CD4-positive, alpha-beta T cell (primary cell): Measurements from ENCODE around the gene RETREG1. TPM values are rescaled to one million over a fixed set of nuclear protein-coding genes. Genes with fewer than 3 reads are reported as not detected.

ENCODE experiments used
- ATAC-seq: fragments of 200-7000 bp; cut with Tn5 transposase; one replicate; pipeline ENCODE4 v1.10.0; 2022; ENCODE audit warnings: mild to moderate bottlenecking; ENCODE audit not compliant: poor library complexity
- CTCF ChIA-PET: fragments of 350-600 bp; sonication (Branson Sonifier 250); formaldehyde crosslinking; loops from one replicate; lab custom pipeline; 2021; ENCODE audit warnings: antibody characterized with exemption, inconsistent platforms; lab: Charles Lee
- POLR2A ChIA-PET: fragments of 350-600 bp; sonication (Branson Sonifier 250); formaldehyde crosslinking; loops from one replicate; lab custom pipeline; 2021; ENCODE audit warnings: antibody characterized with exemption, inconsistent platforms; lab: Charles Lee
- DNase-seq, 14 experiments: peaks; one replicate each; pipeline ENCODE4 v3.0.0-alpha.2; 2013 to 2020; ENCODE audit warnings: mixed read lengths in 2 of 14
- H3K27ac ChIP-seq, 2 donors: one replicate each; pipeline versions ENCODE4 v1.5.1 to v1.7.0; 2013; ENCODE audit warnings: low read length in 2 of 2, low read depth in 1 of 2, mild to moderate bottlenecking in 1 of 2
- H3K27me3 ChIP-seq, 2 experiments: 1 replicate in 1 of 2; 2 replicates in 1 of 2; pipeline versions ENCODE4 v1.6.1 to v1.7.0; 2013; ENCODE audit warnings: low read length in 2 of 2, control low read depth in 1 of 2, mild to moderate bottlenecking in 1 of 2, moderate library complexity in 1 of 2; ENCODE audit not compliant: insufficient read depth in 2 of 2, control insufficient read depth in 1 of 2
- H3K36me3 ChIP-seq: one replicate; pipeline ENCODE4 v1.6.1; 2013; ENCODE audit warnings: low read length, control low read depth; ENCODE audit not compliant: insufficient read depth
- H3K4me1 ChIP-seq: one replicate; pipeline ENCODE4 v1.6.1; 2013; ENCODE audit warnings: low read length, control low read depth; ENCODE audit not compliant: insufficient read depth
- H3K4me3 ChIP-seq: one replicate; pipeline ENCODE4 v1.5.1; 2013; ENCODE audit warnings: mild to moderate bottlenecking, low read length, moderate library complexity
- H3K9me3 ChIP-seq, 2 experiments: 1 replicate in 1 of 2; 2 replicates in 1 of 2; pipeline versions ENCODE4 v1.6.1 to v1.7.0; 2013; ENCODE audit warnings: low read length in 2 of 2, mild to moderate bottlenecking in 2 of 2, control low read depth in 1 of 2, moderate library complexity in 1 of 2; ENCODE audit not compliant: control insufficient read depth in 1 of 2, insufficient read depth in 1 of 2
- H3K27ac Mint-ChIP-seq: one replicate; pipeline ENCODE4 v1.8.0; 2020; ENCODE audit warnings: mixed read lengths
- H3K27me3 Mint-ChIP-seq: one replicate; pipeline ENCODE4 v1.8.0; 2021; ENCODE audit warnings: mixed read lengths
- H3K36me3 Mint-ChIP-seq: one replicate; pipeline ENCODE4 v1.8.0; 2021; ENCODE audit warnings: low read depth, mixed read lengths
- H3K4me1 Mint-ChIP-seq: one replicate; pipeline ENCODE4 v1.8.0; 2021; ENCODE audit warnings: low read depth, mixed read lengths
- H3K4me3 Mint-ChIP-seq: one replicate; pipeline ENCODE4 v1.8.0; 2020; ENCODE audit warnings: mild to moderate bottlenecking, mixed read lengths
- H3K9me3 Mint-ChIP-seq: one replicate; pipeline ENCODE4 v1.8.0; 2020; ENCODE audit warnings: mixed read lengths
- CTCF ChIP-seq: fragments of 200-600 bp; IDR thresholded peaks from one replicate; pipeline ENCODE4 v1.8.0; 2022; ENCODE audit warnings: antibody characterized with exemption, mild to moderate bottlenecking
- intact Hi-C, 2 experiments: fragments of 100-400 bp; cut with DNase I in 1 of 2; cut with micrococcal nuclease in 1 of 2; formaldehyde crosslinking; loops; one replicate each; pipeline versions ENCODE4 v1.15.1 to v1.9.0; 2023 to 2025; cut with DNase I, micrococcal nuclease
- total RNA-seq, 174 experiments: library from RNA in 2 of 174; stranded (reverse) in 2 of 174; gene quantifications; one replicate each; pipeline ENCODE4 v1.2.3 and lab custom pipeline; 2021 to 2026

Gene RETREG1
- total RNA-seq, 2 experiments from 2014 or later: 68.9 to 69.7 TPM

DNA sequence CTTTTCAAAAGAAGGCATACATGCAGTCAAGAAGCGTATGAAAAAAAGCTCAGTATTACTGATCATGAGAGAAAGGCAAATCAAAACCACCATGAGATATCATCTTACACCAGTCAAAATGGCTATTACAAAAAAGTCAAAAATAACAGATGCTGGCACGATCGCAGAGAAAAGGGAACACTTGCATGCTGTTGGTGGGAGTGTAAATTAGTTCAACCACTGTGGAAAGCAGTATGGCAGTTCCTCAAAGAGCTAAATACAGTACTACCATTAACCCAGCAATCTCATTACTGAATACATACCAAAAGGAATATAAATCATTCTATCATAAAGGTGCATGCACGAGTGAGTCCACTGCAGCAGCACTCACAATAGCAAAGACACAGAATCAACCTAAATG is 24.5 kb downstream of the RETREG1 start:
- TF ChIP-seq CTCF: no peak
- no peak overlapping the region for H3K4me3 ChIP-seq
- H3K36me3 Mint-ChIP-seq: peaks cover 80% of the 10 kb centered on the region
- peaks cover 83% of the 10 kb centered on the region for H3K4me1 Mint-ChIP-seq
- H3K9me3 ChIP-seq: peaks cover 0 to 5% of the 10 kb centered on the region in 2 experiments
- ATAC-seq (no peak), DNase-seq (no peak)
- ChIA-PET CTCF (no interaction called here), POLR2A (interaction anchor here (1.5 kb wide), 1 partner anchor 25 kb away, joined by 6 read pairs; the partner anchor contains the start of gene RETREG1)
- no peak overlapping the region for H3K27ac ChIP-seq
- no peaks in the 10 kb centered on the region for H3K9me3 Mint-ChIP-seq
- H3K4me1 ChIP-seq: peaks cover 15% of the 10 kb centered on the region
- H3K27me3 ChIP-seq: no peaks in the 10 kb centered on the region
- H3K4me3 Mint-ChIP-seq: peak overlapping the region; percentile 11
- peaks cover 11% of the 10 kb centered on the region for H3K36me3 ChIP-seq
- intact Hi-C loops: no loop called here
- H3K27ac Mint-ChIP-seq: peak overlapping the region; percentile 47
- H3K27me3 Mint-ChIP-seq: no peaks in the 10 kb centered on the region

DNA sequence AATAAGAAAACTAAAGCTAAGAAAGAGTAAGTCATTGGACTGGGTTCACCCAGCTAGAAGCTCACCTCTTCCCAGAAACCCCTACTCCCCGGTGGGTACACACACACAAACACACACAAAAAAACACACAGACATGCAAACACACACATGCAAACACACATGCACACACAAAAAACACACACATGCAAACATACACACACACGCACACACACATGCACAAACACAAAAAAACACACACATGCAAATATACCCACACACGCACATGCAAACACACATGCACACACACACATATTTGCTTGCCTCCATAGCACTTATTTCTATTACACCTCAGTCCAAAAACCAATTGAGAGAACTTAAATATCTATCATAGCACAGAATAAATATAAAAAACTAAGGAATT is 26.1 kb downstream of the RETREG1 start:
- H3K27me3 ChIP-seq: no peaks in the 10 kb centered on the region
- DNase-seq: no peak
- H3K4me1 Mint-ChIP-seq: peaks cover 72% of the 10 kb centered on the region

GRCh38 chr5:16589658-16590057 is 27.1 kb downstream of the RETREG1 start:
- H3K4me3 ChIP-seq: no peak overlapping the region
- POLR2A ChIA-PET: no interaction called here
- no peaks in the 10 kb centered on the region for H3K27me3 Mint-ChIP-seq
- peaks cover 72% of the 10 kb centered on the region for H3K4me1 Mint-ChIP-seq
- no peak overlapping the region for H3K27ac ChIP-seq
- DNase-seq: no peak
- peaks cover 0 to 5% of the 10 kb centered on the region in 2 experiments for H3K9me3 ChIP-seq
- H3K36me3 Mint-ChIP-seq: peaks cover 77% of the 10 kb centered on the region
- H3K9me3 Mint-ChIP-seq: no peaks in the 10 kb centered on the region
- intact Hi-C loops: no loop called here
- ATAC-seq: no peak
- H3K27ac Mint-ChIP-seq: no peak overlapping the region
- H3K4me1 ChIP-seq: peaks cover 12% of the 10 kb centered on the region
- no peak for TF ChIP-seq CTCF
- peaks cover 11% of the 10 kb centered on the region for H3K36me3 ChIP-seq
- no peaks in the 10 kb centered on the region for H3K27me3 ChIP-seq
- CTCF ChIA-PET: no interaction called here
- H3K4me3 Mint-ChIP-seq: no peak overlapping the region

More for the DNA sequence above, 26.1 kb downstream of the RETREG1 start:
- no peak overlapping the region for H3K4me3 Mint-ChIP-seq
- H3K4me3 ChIP-seq: no peak overlapping the region
- TF ChIP-seq CTCF: no peak
- no peaks in the 10 kb centered on the region for H3K9me3 Mint-ChIP-seq
- peaks cover 11% of the 10 kb centered on the region for H3K36me3 ChIP-seq
- ChIA-PET POLR2A (no interaction called here), CTCF (no interaction called here)
- H3K27ac ChIP-seq: no peak overlapping the region
- peaks cover 0 to 5% of the 10 kb centered on the region in 2 experiments for H3K9me3 ChIP-seq
- no peak for ATAC-seq
- peak overlapping the region; percentile 48 for H3K27ac Mint-ChIP-seq
- H3K27me3 Mint-ChIP-seq: no peaks in the 10 kb centered on the region
- intact Hi-C loops: no loop called here
- H3K4me1 ChIP-seq: peaks cover 12% of the 10 kb centered on the region
- H3K36me3 Mint-ChIP-seq: peaks cover 74% of the 10 kb centered on the region
